K562 (cell line): ENCODE results near the gene ASPDH. TPM values are rescaled to one million over a fixed set of nuclear protein-coding genes. Genes with fewer than 3 reads are reported as not detected.

Experiments
- ATAC-seq: fragments of 200-7000 bp; cut with Tn5 transposase; 3 replicates; pipeline ENCODE4 v1.9.1; 2020; ENCODE audit warnings: moderate library complexity
- BruUV-seq: library from RNA; stranded (reverse); fragments of 400-500 nt; replicated peaks from 2 replicates; lab custom pipeline; 2021; lab: Mats Ljungman, UMichigan
- CTCF ChIA-PET: fragments of 300-600 bp; formaldehyde crosslinking; extraction: SDS; loops from one replicate; lab custom pipeline; 2021; ENCODE audit warnings: low intra/inter-chr PET ratio; lab: Yijun Ruan, JAX
- POLR2A ChIA-PET: fragments of 300-600, 350-650 bp; sonication (Branson Sonifier 250); formaldehyde crosslinking; extraction: SDS; loops from one replicate; lab custom pipeline; 2021; ENCODE audit warnings: antibody characterized with exemption, inconsistent platforms; lab: Yijun Ruan, JAX
- DNase-seq, 4 experiments: peaks; one replicate each; pipeline versions ENCODE4 v3.0.0 to v3.0.0-alpha.2; 2011 to 2018; ENCODE audit warnings: low spot score in 3 of 4, mixed read lengths in 3 of 4; ENCODE audit errors: extremely low read depth in 1 of 4
- FAIRE-seq: peaks from 2 replicates; lab custom pipeline; 2011; peaks lifted over from hg19 to GRCh38; lab: Jason Lieb, UNC
- H2AFZ ChIP-seq: 2 replicates; pipeline ENCODE4 v1.6.0; 2011; ENCODE audit warnings: low read depth, low read length, control low read depth, inconsistent platforms
- H3K27ac ChIP-seq: fragments of 200-600 bp; 3 replicates; pipeline ENCODE4 v1.8.0; 2011; ENCODE audit warnings: low read depth, mild to moderate bottlenecking, control low read depth, inconsistent platforms, low read length, moderate library complexity, mixed read lengths; ENCODE audit errors: extremely low read depth
- H3K27me3 ChIP-seq, 2 experiments: fragments of 300-600 bp in 1 of 2; 2 replicates in 1 of 2; 3 replicates in 1 of 2; pipeline versions ENCODE4 v1.6.0 to v1.8.0; 2011; ENCODE audit warnings: inconsistent platforms in 2 of 2, low read length in 2 of 2, mild to moderate bottlenecking in 1 of 2, mixed read lengths in 1 of 2, moderate library complexity in 1 of 2; ENCODE audit not compliant: control insufficient read depth in 2 of 2, insufficient read depth in 2 of 2
- H3K36me3 ChIP-seq: fragments of 300-600 bp; 3 replicates; pipeline ENCODE4 v1.8.0; 2011; ENCODE audit warnings: mild to moderate bottlenecking, low read length, inconsistent platforms; ENCODE audit not compliant: control insufficient read depth, insufficient read depth
- H3K4me1 ChIP-seq, 2 experiments: fragments of 200-600 bp in 1 of 2; replicated peaks in 1 of 2; 2 replicates in 1 of 2; 3 replicates in 1 of 2; pipeline versions ENCODE4 v1.5.1 to v1.8.0; 2011; ENCODE audit warnings: inconsistent platforms in 2 of 2, low read length in 2 of 2, mild to moderate bottlenecking in 1 of 2, mixed read lengths in 1 of 2, moderate library complexity in 1 of 2; ENCODE audit not compliant: control insufficient read depth in 2 of 2, insufficient read depth in 2 of 2
- H3K4me2 ChIP-seq: 2 replicates; pipeline ENCODE4 v1.6.1; 2011; ENCODE audit warnings: low read length, control low read depth, inconsistent platforms, mixed read lengths; ENCODE audit not compliant: insufficient read depth
- H3K4me3 ChIP-seq: fragments of 200-600 bp; sonication (generic), shearing (Covaris generic); 2 replicates; pipeline ENCODE4 v1.5.1; 2016; ENCODE audit warnings: control low read depth, inconsistent platforms
- H3K79me2 ChIP-seq: fragments of 200-600 bp; 3 replicates; pipeline ENCODE4 v1.8.0; 2011; ENCODE audit warnings: low read length, inconsistent platforms; ENCODE audit not compliant: control insufficient read depth, insufficient read depth
- H3K9ac ChIP-seq, 2 experiments: 2 replicates each; pipeline versions ENCODE4 v1.6.0 to v1.6.1; 2011; ENCODE audit warnings: low read depth in 2 of 2, low read length in 2 of 2, control low read depth in 1 of 2, inconsistent platforms in 1 of 2, mild to moderate bottlenecking in 1 of 2, mixed read lengths in 1 of 2; ENCODE audit not compliant: insufficient read depth in 1 of 2
- H3K9me1 ChIP-seq: one replicate; pipeline ENCODE4 v1.6.0; 2011; ENCODE audit warnings: inconsistent platforms, mild to moderate bottlenecking, low read length, moderate library complexity; ENCODE audit not compliant: control insufficient read depth, insufficient read depth
- H3K9me3 ChIP-seq: replicated peaks from 2 replicates; pipeline ENCODE4 v1.5.1; 2011; ENCODE audit warnings: low read depth, low read length, inconsistent platforms; ENCODE audit not compliant: control insufficient read depth, insufficient read depth
- H4K20me1 ChIP-seq: replicated peaks from 2 replicates; pipeline ENCODE4 v1.6.1; 2011; ENCODE audit warnings: low read length, inconsistent platforms, mixed read lengths; ENCODE audit not compliant: control insufficient read depth, insufficient read depth
- E2F4 ChIP-seq: sonication (generic); formaldehyde crosslinking; IDR thresholded peaks from 2 replicates; pipeline ENCODE4 v1.8.0; 2022; ENCODE audit warnings: mild to moderate bottlenecking, low read depth, missing genetic modification reagents
- ELF1 ChIP-seq: fragments of 200-800 bp; sonication (Bioruptor generic); IDR thresholded peaks from 2 replicates; pipeline ENCODE4 v1.6.1; 2016; ENCODE audit warnings: missing genetic modification characterization, missing compliant biosample characterization
- LARP7 ChIP-seq: fragments of 450-650 bp; IDR thresholded peaks from 2 replicates; pipeline ENCODE4 v1.6.1; 2016
- MGA ChIP-seq: fragments of 450-650 bp; IDR thresholded peaks from 2 replicates; pipeline ENCODE4 v1.6.1; 2016; ENCODE audit warnings: mild to moderate bottlenecking, moderate library complexity
- NRF1 ChIP-seq, 2 experiments: fragments of 450-650 bp; IDR thresholded peaks in 1 of 2; conservative IDR thresholded peaks in 1 of 2; 2 replicates each; pipeline ENCODE4 v1.6.1; 2014; ENCODE audit warnings: mild to moderate bottlenecking in 2 of 2
- SNRNP70 ChIP-seq: fragments of 200-400 bp; formaldehyde crosslinking; optimal IDR thresholded peaks from 2 replicates; pipeline ENCODE3; 2017; ENCODE audit warnings: low read depth, low read length
- SOX6 ChIP-seq: fragments of 450-650 bp; IDR thresholded peaks from 2 replicates; pipeline ENCODE4 v1.6.1; 2014; ENCODE audit warnings: mild to moderate bottlenecking
- TEAD1 ChIP-seq, 2 experiments: fragments of 450-650 bp in 1 of 2; sonication (generic) in 1 of 2; formaldehyde crosslinking; IDR thresholded peaks; 2 replicates each; pipeline versions ENCODE4 v1.4.0 to v1.8.0; 2020 to 2022; ENCODE audit warnings: mild to moderate bottlenecking in 2 of 2, missing genetic modification reagents in 1 of 2
- WHSC1 ChIP-seq: IDR thresholded peaks from one replicate; pipeline ENCODE4 v1.6.1; 2012; ENCODE audit warnings: low read length, control low read depth, inconsistent platforms
- WGBS: fragments of 100-300 bp; shearing (Covaris generic); methylation state at CpG from one replicate; pipeline ENCODE4 v1.1.6; 2016; ENCODE audit warnings: low coverage, mixed read lengths; ENCODE audit not compliant: insufficient coverage; ENCODE audit errors: missing lambda C conversion rate; 5-methylcytosine and 5-hydroxymethylcytosine counted together
- in situ Hi-C: fragments of 300-500 bp; cut with MboI; formaldehyde crosslinking; loops from 4 replicates; pipeline ENCODE4 v1.15.0; 2018; ENCODE audit warnings: inconsistent platforms, mixed read lengths
- intact Hi-C: fragments of 100-400 bp; cut with micrococcal nuclease; formaldehyde crosslinking; loops from 2 replicates; pipeline ENCODE4 v1.14.2; 2022
- polyA plus RNA-seq, 8 experiments: library from polyadenylated mRNA; depleted of rRNA in 4 of 8; stranded (reverse) in 5 of 8; unstranded in 3 of 8; fragments of >200 nt; fragmentation: Nextera tagmentation in 2 of 8; fragmentation: Illumina TruSeq in 1 of 8; extraction: Ambion mirVana in 2 of 8; extraction: Trizol in 1 of 8; gene quantifications; 2 replicates each; pipeline versions ENCODE4 v1.2.1 to v1.2.3, GENCODE V29; 2011 to 2014; ENCODE audit warnings: inconsistent platforms in 1 of 8, missing spikeins in 1 of 8
- total RNA-seq, 7 experiments: library from RNA; depleted of rRNA in 6 of 7; stranded (reverse); fragments of >200 nt in 6 of 7; fragmentation: Illumina TruSeq in 2 of 7; extraction: Trizol in 2 of 7; gene quantifications; 2 replicates each; pipeline versions ENCODE4 v1.2.1 to v1.2.3, GENCODE V29; 2011 to 2021; ENCODE audit warnings: low replicate concordance in 1 of 7
- TF ChIP-seq, protein P1 (sequence below): IDR thresholded peaks from 2 replicates; pipeline ENCODE4 v1.6.1; 2014; ENCODE audit warnings: antibody characterized with exemption

ASPDH gene
- total and polyA plus RNA-seq, 9 of the 15 experiments (the other 6 are each of a cell fraction or from before 2014, with no cell fraction given), result not detected

- BruUV-seq, result no TSS peak
- no peak for FAIRE-seq
- WGBS, result 77% methylated on average over 18 of the region's 21 CpGs
- no peak for TF ChIP-seq TEAD1 (CRISPR knock-in tag; IDR thresholded peaks at IDR 0.05)
- no peak for TF ChIP-seq E2F4 (CRISPR knock-in tag)
- TF ChIP-seq NRF1 (conservative IDR thresholded peaks at IDR 0.05 in 1 of 2, IDR thresholded peaks at IDR 0.05 in 1 of 2), result no peak
- TF ChIP-seq WHSC1, result no peak
- no peak for TF ChIP-seq SOX6
- TF ChIP-seq, protein P1, sequence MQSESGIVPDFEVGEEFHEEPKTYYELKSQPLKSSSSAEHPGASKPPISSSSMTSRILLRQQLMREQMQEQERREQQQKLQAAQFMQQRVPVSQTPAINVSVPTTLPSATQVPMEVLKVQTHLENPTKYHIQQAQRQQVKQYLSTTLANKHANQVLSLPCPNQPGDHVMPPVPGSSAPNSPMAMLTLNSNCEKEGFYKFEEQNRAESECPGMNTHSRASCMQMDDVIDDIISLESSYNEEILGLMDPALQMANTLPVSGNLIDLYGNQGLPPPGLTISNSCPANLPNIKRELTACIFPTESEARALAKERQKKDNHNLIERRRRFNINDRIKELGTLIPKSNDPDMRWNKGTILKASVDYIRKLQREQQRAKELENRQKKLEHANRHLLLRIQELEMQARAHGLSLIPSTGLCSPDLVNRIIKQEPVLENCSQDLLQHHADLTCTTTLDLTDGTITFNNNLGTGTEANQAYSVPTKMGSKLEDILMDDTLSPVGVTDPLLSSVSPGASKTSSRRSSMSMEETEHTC, result no peak
- TF ChIP-seq MGA, result no peak
- TF ChIP-seq ELF1 (tag), result no peak
- TF ChIP-seq LARP7, result no peak
- no peak for TF ChIP-seq SNRNP70
Measured at GRCh38 chr19:50542943-50543342, 29.2 kb upstream of the ASPDH start.

More at GRCh38 chr19:50542943-50543342, 29.2 kb upstream of the ASPDH start:
- in situ Hi-C loops (no loop called here), intact Hi-C loops (no loop called here)
- Histone ChIP-seq H3K79me2 (no peaks in the 10 kb centered on the region), H2AFZ (no peak overlapping the region), H3K4me3 (no peak overlapping the region), H3K9me3 (no peaks in the 10 kb centered on the region), H3K9me1 (no peaks in the 10 kb centered on the region), H3K27ac (no peak overlapping the region), H3K36me3 (no peaks in the 10 kb centered on the region), H3K4me2 (no peak overlapping the region), H3K9ac (no peak overlapping the region), H4K20me1 (no peaks in the 10 kb centered on the region), H3K4me1 (peaks cover 0 to 13% of the 10 kb centered on the region in 2 experiments; a peak in 2 of 5 replicates), H3K27me3 (peaks cover 0 to 4% of the 10 kb centered on the region in 2 experiments; a peak in 1 of 5 replicates)
- DNase-seq, result no peak
- ChIA-PET POLR2A (interaction anchor here (0.6 kb wide), 1 partner anchor 176 kb away, joined by 3 read pairs; no protein-coding TSS in a partner anchor), CTCF (no interaction called here)
- ATAC-seq, result no peak
